Mesenchymal stem cell (in vitro differentiated cells and primary cell): ENCODE data around the gene CPNE5.

Experiments
- DNase-seq: peaks from one replicate; pipeline ENCODE4 v3.0.0-alpha.2; 2013
- H2AFZ ChIP-seq: one replicate; pipeline ENCODE4 v1.6.1; 2013; ENCODE audit warnings: low read depth, mild to moderate bottlenecking, control low read depth, inconsistent platforms, low read length, moderate library complexity
- H2AK5ac ChIP-seq: 2 replicates; pipeline ENCODE4 v1.6.1; 2013; ENCODE audit warnings: low read length, moderate library complexity, mild to moderate bottlenecking, inconsistent platforms; ENCODE audit not compliant: severe bottlenecking
- H2BK120ac ChIP-seq: one replicate; pipeline ENCODE4 v1.6.1; 2013; ENCODE audit warnings: low read depth, mild to moderate bottlenecking, inconsistent platforms, low read length, moderate library complexity
- H2BK12ac ChIP-seq, 2 experiments: one replicate each; pipeline ENCODE4 v1.6.1; 2013; ENCODE audit warnings: inconsistent platforms in 2 of 2, low read length in 2 of 2, mild to moderate bottlenecking in 2 of 2, moderate library complexity in 2 of 2, control low read depth in 1 of 2
- H2BK15ac ChIP-seq: one replicate; pipeline ENCODE4 v1.6.1; 2013; ENCODE audit warnings: mild to moderate bottlenecking, low read depth, inconsistent platforms; ENCODE audit not compliant: poor library complexity, severe bottlenecking
- H2BK5ac ChIP-seq: 2 replicates; pipeline ENCODE4 v1.6.1; 2013; ENCODE audit warnings: low read depth, mild to moderate bottlenecking, low read length, control low read depth, inconsistent platforms; ENCODE audit not compliant: poor library complexity, severe bottlenecking
- H3K14ac ChIP-seq, 2 experiments: one replicate each; pipeline ENCODE4 v1.6.1; 2013; ENCODE audit warnings: inconsistent platforms in 2 of 2, low read length in 2 of 2, control low read depth in 1 of 2, mild to moderate bottlenecking in 1 of 2, moderate library complexity in 1 of 2
- H3K18ac ChIP-seq, 2 experiments: one replicate each; pipeline ENCODE4 v1.6.1; 2013; ENCODE audit warnings: inconsistent platforms in 2 of 2, low read length in 2 of 2, control low read depth in 1 of 2, low read depth in 1 of 2, mild to moderate bottlenecking in 1 of 2
- H3K23ac ChIP-seq, 2 experiments: one replicate each; pipeline ENCODE4 v1.6.1; 2013; ENCODE audit warnings: inconsistent platforms in 2 of 2, low read length in 2 of 2, mild to moderate bottlenecking in 2 of 2, moderate library complexity in 2 of 2, control low read depth in 1 of 2
- H3K27ac ChIP-seq: 2 replicates; pipeline ENCODE4 v1.5.1; 2013; ENCODE audit warnings: mild to moderate bottlenecking, moderate library complexity, low read length, control low read depth, inconsistent platforms; ENCODE audit not compliant: poor library complexity, severe bottlenecking
- H3K27me3 ChIP-seq, 2 experiments: 2 replicates each; pipeline versions ENCODE4 v1.6.1 to v1.7.0; 2013; ENCODE audit warnings: low read length in 2 of 2, mild to moderate bottlenecking in 2 of 2, moderate library complexity in 2 of 2, control low read depth in 1 of 2, inconsistent platforms in 1 of 2; ENCODE audit not compliant: control insufficient read depth in 1 of 2, insufficient read depth in 1 of 2
- H3K36me3 ChIP-seq, 2 experiments: 2 replicates each; pipeline versions ENCODE4 v1.6.1 to v1.7.0; 2013; ENCODE audit warnings: low read length in 2 of 2, control low read depth in 1 of 2, inconsistent platforms in 1 of 2, low read depth in 1 of 2, mild to moderate bottlenecking in 1 of 2; ENCODE audit not compliant: insufficient read depth in 2 of 2, control insufficient read depth in 1 of 2
- H3K4ac ChIP-seq, 2 experiments: one replicate each; pipeline ENCODE4 v1.6.1; 2013; ENCODE audit warnings: inconsistent platforms in 2 of 2, low read length in 2 of 2, mild to moderate bottlenecking in 2 of 2, moderate library complexity in 2 of 2, control low read depth in 1 of 2, low read depth in 1 of 2
- H3K4me1 ChIP-seq: 2 replicates; pipeline ENCODE4 v1.6.1; 2013; ENCODE audit warnings: low read depth, low read length, control low read depth; ENCODE audit not compliant: control insufficient read depth, insufficient read depth
- H3K4me2 ChIP-seq: 2 replicates; pipeline ENCODE4 v1.6.1; 2013; ENCODE audit warnings: low read length, mild to moderate bottlenecking, inconsistent platforms; ENCODE audit not compliant: poor library complexity, severe bottlenecking
- H3K4me3 ChIP-seq, 2 experiments: 2 replicates each; pipeline versions ENCODE4 v1.5.1 to v1.7.0; 2013; ENCODE audit warnings: low read length in 2 of 2, mild to moderate bottlenecking in 2 of 2, control low read depth in 1 of 2, low read depth in 1 of 2; ENCODE audit not compliant: insufficient read depth in 1 of 2
- H3K79me1 ChIP-seq: replicated peaks from 2 replicates; pipeline ENCODE4 v1.6.1; 2013; ENCODE audit warnings: mild to moderate bottlenecking, control low read depth, low read length, inconsistent platforms; ENCODE audit not compliant: poor library complexity, severe bottlenecking
- H3K9ac ChIP-seq: 2 replicates; pipeline ENCODE4 v1.7.0; 2013; ENCODE audit warnings: mild to moderate bottlenecking, low read length, moderate library complexity
- H3K9me3 ChIP-seq: 2 replicates; pipeline ENCODE4 v1.7.0; 2013; ENCODE audit warnings: mild to moderate bottlenecking, low read length; ENCODE audit not compliant: control insufficient read depth
- H4K8ac ChIP-seq: one replicate; pipeline ENCODE4 v1.6.1; 2013; ENCODE audit warnings: inconsistent platforms, mild to moderate bottlenecking, low read length, moderate library complexity
- H4K91ac ChIP-seq: one replicate; pipeline ENCODE4 v1.6.1; 2013; ENCODE audit warnings: mild to moderate bottlenecking, low read length, inconsistent platforms
- WGBS: methylation state at CpG from one replicate; pipeline ENCODE4 v1.1.7; 2013; ENCODE audit warnings: mixed read lengths; 5-methylcytosine and 5-hydroxymethylcytosine counted together

CPNE5 gene

GRCh38 chr6:36798852-36799251, 40.4 kb downstream of the CPNE5 start:
- no peak overlapping the region for H3K23ac ChIP-seq
- no peak overlapping the region for H3K27ac ChIP-seq
- peaks cover 2% of the 10 kb centered on the region for H3K4me1 ChIP-seq
- no peak overlapping the region for H2BK120ac ChIP-seq
- H3K4me3 ChIP-seq, result no peak overlapping the region
- H3K27me3 ChIP-seq, result peaks cover 21 to 80% of the 10 kb centered on the region in 2 experiments
- H4K8ac ChIP-seq, result no peak overlapping the region
- no peak overlapping the region for H3K9ac ChIP-seq
- H3K79me1 ChIP-seq, result no peaks in the 10 kb centered on the region
- no peak overlapping the region for H2AFZ ChIP-seq
- H4K91ac ChIP-seq, result no peak overlapping the region
- H3K9me3 ChIP-seq, result no peaks in the 10 kb centered on the region
- no peak overlapping the region for H3K4ac ChIP-seq
- H3K14ac ChIP-seq, result peak overlapping the region in 1 of 2 experiments; percentile 66
- no peak overlapping the region for H3K18ac ChIP-seq
- H2BK15ac ChIP-seq, result no peak overlapping the region
- no peak for DNase-seq
- 59% methylated on average over 3 of the region's 3 CpGs for WGBS
- H2BK12ac ChIP-seq, result no peak overlapping the region
- H3K36me3 ChIP-seq, result no peaks in the 10 kb centered on the region
- no peak overlapping the region for H2AK5ac ChIP-seq
- H3K4me2 ChIP-seq, result no peak overlapping the region
- no peak overlapping the region for H2BK5ac ChIP-seq

DNA sequence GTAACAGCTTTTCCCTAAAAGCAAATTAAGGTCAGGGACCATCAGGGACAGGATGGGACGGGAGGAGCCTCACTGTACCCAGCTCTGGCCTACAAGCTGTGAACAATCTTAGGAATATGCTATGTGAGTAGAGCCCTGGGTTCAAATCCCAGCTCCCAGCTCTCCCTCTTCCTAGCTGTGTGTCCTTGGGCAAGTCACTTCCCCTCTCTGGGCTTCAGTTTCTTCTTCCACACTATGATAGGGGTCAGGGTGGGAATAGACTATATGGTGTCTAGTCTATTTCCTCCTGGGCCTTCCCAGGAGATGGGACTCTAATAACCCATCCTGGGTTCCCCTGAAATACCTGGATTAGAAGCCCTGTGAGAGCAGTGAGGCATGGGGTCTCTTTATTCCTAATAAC, 41.6 kb downstream of the CPNE5 start:
- H3K27me3 ChIP-seq, result peaks cover 31 to 81% of the 10 kb centered on the region in 2 experiments
- no peak overlapping the region for H3K4ac ChIP-seq
- H3K23ac ChIP-seq, result no peak overlapping the region
- H3K9ac ChIP-seq, result no peak overlapping the region
- H4K8ac ChIP-seq, result no peak overlapping the region
- no peak overlapping the region for H2BK15ac ChIP-seq
- peaks cover 2% of the 10 kb centered on the region for H3K4me1 ChIP-seq
- H3K18ac ChIP-seq, result no peak overlapping the region
- H3K27ac ChIP-seq, result no peak overlapping the region
- no peaks in the 10 kb centered on the region for H3K79me1 ChIP-seq
- H3K14ac ChIP-seq, result no peak overlapping the region
- no peak overlapping the region for H2BK120ac ChIP-seq
- H2BK12ac ChIP-seq, result no peak overlapping the region
- no peaks in the 10 kb centered on the region for H3K36me3 ChIP-seq
- no peak for DNase-seq
- no peak overlapping the region for H2AK5ac ChIP-seq
- H2AFZ ChIP-seq, result no peak overlapping the region
- WGBS, result 75% methylated on average over 1 of the region's 1 CpG
- no peak overlapping the region for H4K91ac ChIP-seq
- H3K4me3 ChIP-seq, result no peak overlapping the region
- H3K9me3 ChIP-seq, result no peaks in the 10 kb centered on the region
- H2BK5ac ChIP-seq, result no peak overlapping the region
- H3K4me2 ChIP-seq, result no peak overlapping the region

DNA sequence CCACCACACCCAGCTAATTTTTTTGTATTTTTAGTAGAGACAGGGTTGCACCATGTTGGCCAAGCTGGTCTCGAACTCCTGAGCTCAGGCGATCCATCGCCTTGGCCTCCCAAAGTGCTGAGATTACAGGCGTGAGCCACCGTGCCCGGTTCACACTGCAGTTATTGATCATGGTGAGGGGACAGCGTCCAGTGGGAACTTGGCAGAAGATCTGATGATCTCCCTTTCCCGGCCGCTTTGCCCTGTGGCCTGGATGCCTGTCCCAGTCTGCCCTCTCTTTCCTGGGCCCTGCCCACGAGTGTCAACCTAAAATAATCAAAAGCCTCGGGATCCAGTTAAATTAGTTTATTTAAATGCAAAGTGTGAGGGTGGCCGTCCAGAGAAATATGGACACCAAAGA, 42.2 kb downstream of the CPNE5 start:
- Histone ChIP-seq H3K36me3 (no peaks in the 10 kb centered on the region), H3K79me1 (no peaks in the 10 kb centered on the region), H3K4ac (no peak overlapping the region), H2BK120ac (no peak overlapping the region), H2AFZ (no peak overlapping the region), H4K91ac (no peak overlapping the region), H2BK12ac (no peak overlapping the region), H3K9ac (no peak overlapping the region), H3K18ac (no peak overlapping the region), H2BK15ac (no peak overlapping the region), H3K27me3 (peaks cover 37 to 83% of the 10 kb centered on the region in 2 experiments), H3K27ac (no peak overlapping the region), H3K23ac (no peak overlapping the region), H3K14ac (no peak overlapping the region), H4K8ac (no peak overlapping the region), H3K9me3 (no peaks in the 10 kb centered on the region), H3K4me1 (peaks cover 2% of the 10 kb centered on the region), H3K4me3 (no peak overlapping the region), H3K4me2 (no peak overlapping the region), H2BK5ac (no peak overlapping the region), H2AK5ac (no peak overlapping the region)
- 92% methylated on average over 12 of the region's 12 CpGs for WGBS
- no peak for DNase-seq

DNA sequence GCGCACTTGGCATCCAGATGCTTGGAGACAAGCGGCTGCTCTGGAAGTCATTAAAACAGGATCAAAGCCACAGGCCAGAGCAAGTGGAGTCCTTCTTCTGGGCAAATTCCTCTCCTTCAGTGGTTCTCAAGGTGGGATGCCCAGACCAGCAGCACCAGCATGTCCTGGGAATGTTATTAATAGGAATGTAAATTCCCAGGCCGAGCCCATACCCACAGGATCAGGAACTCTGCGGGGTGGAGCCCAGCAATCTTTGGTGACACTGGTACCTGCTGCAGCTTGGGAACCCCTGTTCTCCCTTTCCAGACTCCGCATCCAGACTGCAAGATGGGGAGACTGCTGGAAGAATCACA, 44.6 kb downstream of the CPNE5 start:
- H3K79me1 ChIP-seq, result no peaks in the 10 kb centered on the region
- no peak for DNase-seq
- H3K9me3 ChIP-seq, result no peaks in the 10 kb centered on the region
- H2BK120ac ChIP-seq, result no peak overlapping the region
- H3K14ac ChIP-seq, result peak overlapping the region in 1 of 2 experiments; percentile 49
- no peak overlapping the region for H2AK5ac ChIP-seq
- no peak overlapping the region for H3K18ac ChIP-seq
- 96% methylated on average over 5 of the region's 5 CpGs for WGBS
- H4K8ac ChIP-seq, result no peak overlapping the region
- H3K23ac ChIP-seq, result no peak overlapping the region
- H2BK15ac ChIP-seq, result no peak overlapping the region
- H4K91ac ChIP-seq, result no peak overlapping the region
- H3K27me3 ChIP-seq, result peaks cover 42 to 85% of the 10 kb centered on the region in 2 experiments
- H3K9ac ChIP-seq, result no peak overlapping the region
- no peak overlapping the region for H3K27ac ChIP-seq
- no peaks in the 10 kb centered on the region for H3K4me1 ChIP-seq
- no peaks in the 10 kb centered on the region for H3K36me3 ChIP-seq
- H2AFZ ChIP-seq, result no peak overlapping the region
- no peak overlapping the region for H3K4ac ChIP-seq
- no peak overlapping the region for H2BK5ac ChIP-seq
- H2BK12ac ChIP-seq, result no peak overlapping the region
- H3K4me2 ChIP-seq, result no peak overlapping the region
- no peak overlapping the region for H3K4me3 ChIP-seq
